ENCODE measurements around the gene KCNE4. TPM values are rescaled to one million over a fixed set of nuclear protein-coding genes. Genes with fewer than 3 reads are reported as not detected.

The KCNE4 gene
- total and polyA plus RNA-seq, 4 donors, result 4.4 to 21.5 (median 9.8) TPM

DNA sequence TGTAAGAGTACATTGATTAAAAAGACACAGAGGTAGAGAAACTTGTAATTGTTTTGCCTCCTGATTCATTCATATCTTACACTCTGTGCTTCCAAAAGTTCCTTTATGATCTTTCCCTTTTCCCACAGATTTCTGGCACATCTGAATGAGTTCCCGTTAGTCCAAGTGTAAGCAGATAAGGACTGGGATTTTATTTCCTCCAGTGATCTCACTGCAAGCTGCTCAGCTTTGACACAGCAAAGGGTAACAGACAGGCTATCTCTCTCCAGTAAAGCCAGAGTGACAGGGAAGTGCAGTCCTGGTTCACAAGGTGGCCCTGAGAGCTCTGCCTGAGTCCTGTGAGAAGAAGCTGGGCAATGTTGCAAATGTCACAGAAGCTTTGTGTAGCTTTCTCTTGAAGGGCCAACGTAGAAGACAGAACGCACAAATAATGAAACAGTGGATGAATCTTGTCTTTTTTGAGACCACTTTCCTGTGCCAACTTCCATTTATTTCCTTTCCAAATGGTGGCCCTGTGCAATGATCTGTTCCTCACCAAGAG lies 32.5 kb upstream of the KCNE4 start:
- no peak overlapping the region for H3K27ac ChIP-seq (ENCODE audit: low read depth in 1 of 2, low read length in 2 of 2)
- ATAC-seq (ENCODE audit: low FRiP score) (no peak), DNase-seq (no peak)
- H3K27me3 ChIP-seq (ENCODE audit: control insufficient read depth in 1 of 2, insufficient read depth in 2 of 2, low read length in 1 of 2), result no peaks in the 10 kb centered on the region
- WGBS, 2 donors, result 45 to 60% methylated on average over 3 of the region's 3 CpGs
- no peaks in the 10 kb centered on the region for H3K36me3 ChIP-seq (ENCODE audit: control insufficient read depth in 1 of 2, insufficient read depth in 2 of 2, low read length in 1 of 2)
- no peaks in the 10 kb centered on the region for H3K4me1 ChIP-seq (ENCODE audit: control insufficient read depth in 1 of 2, insufficient read depth in 2 of 2, low read length in 2 of 2)
- intact Hi-C loops (cut with DNase I), result no loop called here
- no peaks in the 10 kb centered on the region for H3K9me3 ChIP-seq (ENCODE audit: control insufficient read depth, low read length)
- H3K4me3 ChIP-seq (ENCODE audit: low read length in 2 of 2), result no peak overlapping the region

- Histone ChIP-seq H3K4me1 (ENCODE audit: control insufficient read depth in 1 of 2, insufficient read depth in 2 of 2, low read length in 2 of 2) (no peaks in the 10 kb centered on the region), H3K4me3 (ENCODE audit: low read length in 2 of 2) (no peak overlapping the region), H3K9me3 (ENCODE audit: control insufficient read depth, low read length) (no peaks in the 10 kb centered on the region), H3K36me3 (ENCODE audit: control insufficient read depth in 1 of 2, insufficient read depth in 2 of 2, low read length in 1 of 2) (no peaks in the 10 kb centered on the region), H3K27me3 (ENCODE audit: control insufficient read depth in 1 of 2, insufficient read depth in 2 of 2, low read length in 1 of 2) (no peaks in the 10 kb centered on the region), H3K27ac (ENCODE audit: low read depth in 1 of 2, low read length in 2 of 2) (no peak overlapping the region)
- intact Hi-C loops (cut with DNase I), result no loop called here
- DNase-seq, result no peak
- no peak for ATAC-seq (ENCODE audit: low FRiP score)
- WGBS, 2 donors, result 88 to 94% methylated on average over 7 of the region's 7 CpGs
Measured at GRCh38 chr2:223019987-223020717, 31.8 kb upstream of the KCNE4 start.

DNA sequence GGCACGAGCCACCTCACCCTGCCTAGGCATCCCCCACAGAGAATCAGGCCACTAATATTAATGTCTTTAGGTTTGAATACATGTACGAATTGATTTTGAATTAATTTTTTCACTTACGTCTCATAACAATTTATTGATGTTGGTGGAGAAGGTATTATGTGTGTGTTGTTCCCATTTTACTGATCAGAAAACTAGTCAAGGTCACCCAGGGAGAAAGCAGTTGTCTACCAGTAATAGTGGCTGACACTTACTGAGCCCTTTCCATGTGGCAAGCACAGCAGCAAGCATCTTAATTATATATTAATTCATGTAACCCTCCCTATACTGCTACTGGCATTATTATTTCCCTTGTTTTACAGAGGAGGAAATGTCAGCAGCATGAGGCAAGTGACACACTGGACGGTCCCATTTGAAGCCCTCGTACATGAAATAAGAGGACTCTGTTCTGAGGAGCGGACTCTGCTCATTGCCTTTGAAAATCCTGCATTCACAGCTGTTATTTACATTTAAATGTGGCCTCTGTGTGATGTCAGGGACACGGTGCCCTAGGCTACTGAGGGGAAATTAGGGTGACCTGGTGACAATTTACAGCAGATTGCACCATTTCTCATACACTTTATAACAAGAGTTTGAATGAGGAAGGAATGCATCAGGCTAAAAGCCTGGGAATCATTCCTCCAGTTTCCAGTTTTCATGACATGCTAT lies 30.9 kb upstream of the KCNE4 start:
- intact Hi-C loops (cut with DNase I), result no loop called here
- Histone ChIP-seq H3K27me3 (ENCODE audit: control insufficient read depth in 1 of 2, insufficient read depth in 2 of 2, low read length in 1 of 2) (no peaks in the 10 kb centered on the region), H3K27ac (ENCODE audit: low read depth in 1 of 2, low read length in 2 of 2) (no peak overlapping the region), H3K9me3 (ENCODE audit: control insufficient read depth, low read length) (no peaks in the 10 kb centered on the region), H3K4me3 (ENCODE audit: low read length in 2 of 2) (no peak overlapping the region), H3K36me3 (ENCODE audit: control insufficient read depth in 1 of 2, insufficient read depth in 2 of 2, low read length in 1 of 2) (no peaks in the 10 kb centered on the region), H3K4me1 (ENCODE audit: control insufficient read depth in 1 of 2, insufficient read depth in 2 of 2, low read length in 2 of 2) (no peaks in the 10 kb centered on the region)
- ATAC-seq (ENCODE audit: low FRiP score), result no peak
- no peak for DNase-seq
- 95 to 96% methylated on average over 7 of the region's 7 CpGs for WGBS, 2 donors

GRCh38 chr2:223026357-223027110 lies 25.5 kb upstream of the KCNE4 start:
- no peaks in the 10 kb centered on the region for H3K36me3 ChIP-seq (ENCODE audit: control insufficient read depth in 1 of 2, insufficient read depth in 2 of 2, low read length in 1 of 2)
- DNase-seq (no peak), ATAC-seq (ENCODE audit: low FRiP score) (no peak)
- WGBS, 2 donors, result 53 to 55% methylated on average over 5 of the region's 5 CpGs
- no peaks in the 10 kb centered on the region for H3K9me3 ChIP-seq (ENCODE audit: control insufficient read depth, low read length)
- no peaks in the 10 kb centered on the region for H3K27me3 ChIP-seq (ENCODE audit: control insufficient read depth in 1 of 2, insufficient read depth in 2 of 2, low read length in 1 of 2)
- H3K27ac ChIP-seq (ENCODE audit: low read depth in 1 of 2, low read length in 2 of 2), result no peak overlapping the region
- H3K4me3 ChIP-seq (ENCODE audit: low read length in 2 of 2), result no peak overlapping the region
- peaks cover 0 to 3% of the 10 kb centered on the region in 2 donors for H3K4me1 ChIP-seq (ENCODE audit: control insufficient read depth in 1 of 2, insufficient read depth in 2 of 2, low read length in 2 of 2)
- intact Hi-C loops (cut with DNase I), result no loop called here

- 97 to 100% methylated on average over 2 of the region's 2 CpGs for WGBS, 2 donors
- ATAC-seq (ENCODE audit: low FRiP score), result no peak
- peaks cover 3% of the 10 kb centered on the region for H3K9me3 ChIP-seq (ENCODE audit: control insufficient read depth, low read length)
- no peak overlapping the region for H3K4me3 ChIP-seq (ENCODE audit: low read length in 2 of 2)
- peaks cover 0 to 3% of the 10 kb centered on the region in 2 donors for H3K4me1 ChIP-seq (ENCODE audit: control insufficient read depth in 1 of 2, insufficient read depth in 2 of 2, low read length in 2 of 2)
- intact Hi-C loops (cut with DNase I), result no loop called here
- no peak overlapping the region for H3K27ac ChIP-seq (ENCODE audit: low read depth in 1 of 2, low read length in 2 of 2)
- no peaks in the 10 kb centered on the region for H3K27me3 ChIP-seq (ENCODE audit: control insufficient read depth in 1 of 2, insufficient read depth in 2 of 2, low read length in 1 of 2)
- DNase-seq, result peak in 1 of 2 donors; percentile 52
- no peaks in the 10 kb centered on the region for H3K36me3 ChIP-seq (ENCODE audit: control insufficient read depth in 1 of 2, insufficient read depth in 2 of 2, low read length in 1 of 2)
Measured at GRCh38 chr2:223027442-223027841, 24.5 kb upstream of the KCNE4 start.

- Histone ChIP-seq H3K4me1 (ENCODE audit: control insufficient read depth in 1 of 2, insufficient read depth in 2 of 2, low read length in 2 of 2) (peaks cover 0 to 3% of the 10 kb centered on the region in 2 donors), H3K27me3 (ENCODE audit: control insufficient read depth in 1 of 2, insufficient read depth in 2 of 2, low read length in 1 of 2) (no peaks in the 10 kb centered on the region), H3K27ac (ENCODE audit: low read depth in 1 of 2, low read length in 2 of 2) (no peak overlapping the region), H3K9me3 (ENCODE audit: control insufficient read depth, low read length) (peaks cover 3% of the 10 kb centered on the region), H3K36me3 (ENCODE audit: control insufficient read depth in 1 of 2, insufficient read depth in 2 of 2, low read length in 1 of 2) (no peaks in the 10 kb centered on the region), H3K4me3 (ENCODE audit: low read length in 2 of 2) (no peak overlapping the region)
- DNase-seq (no peak), ATAC-seq (ENCODE audit: low FRiP score) (no peak)
- intact Hi-C loops (cut with DNase I), result no loop called here
- WGBS, 2 donors, result 83 to 86% methylated on average over 3 of the region's 3 CpGs
Measured at GRCh38 chr2:223029287-223029686, 22.7 kb upstream of the KCNE4 start.

GRCh38 chr2:223032187-223033142 lies 19.5 kb upstream of the KCNE4 start:
- intact Hi-C loops (cut with DNase I), result no loop called here
- ATAC-seq (ENCODE audit: low FRiP score), result no peak
- H3K4me1 ChIP-seq (ENCODE audit: control insufficient read depth in 1 of 2, insufficient read depth in 2 of 2, low read length in 2 of 2), result no peaks in the 10 kb centered on the region
- no peaks in the 10 kb centered on the region for H3K27me3 ChIP-seq (ENCODE audit: control insufficient read depth in 1 of 2, insufficient read depth in 2 of 2, low read length in 1 of 2)
- H3K27ac ChIP-seq (ENCODE audit: low read depth in 1 of 2, low read length in 2 of 2), result no peak overlapping the region
- no peak for DNase-seq
- 94 to 95% methylated on average over 8 of the region's 8 CpGs for WGBS, 2 donors
- H3K36me3 ChIP-seq (ENCODE audit: control insufficient read depth in 1 of 2, insufficient read depth in 2 of 2, low read length in 1 of 2), result no peaks in the 10 kb centered on the region
- H3K9me3 ChIP-seq (ENCODE audit: control insufficient read depth, low read length), result peaks cover 3% of the 10 kb centered on the region
- no peak overlapping the region for H3K4me3 ChIP-seq (ENCODE audit: low read length in 2 of 2)
